Stimulated activated CD8-positive, alpha-beta memory T cell treated with anti-CD3 and anti-CD28 coated beads, Interleukin-7, amount 100 ng/mL, for 48 hours (primary cell): ENCODE data around the gene WDR37.
"Not testable (repeated sequence)": the region's sequence is repeated elsewhere in the genome, so short reads cannot be mapped to it uniquely, and the experiment has no call there.

Experiments used
- DNase-seq, 2 donors: peaks; one replicate each; pipeline ENCODE4 v3.0.0-alpha.2; 2020; ENCODE audit warnings: low read depth in 1 of 2; ENCODE audit errors: extremely low read depth in 1 of 2

Gene WDR37

DNA sequence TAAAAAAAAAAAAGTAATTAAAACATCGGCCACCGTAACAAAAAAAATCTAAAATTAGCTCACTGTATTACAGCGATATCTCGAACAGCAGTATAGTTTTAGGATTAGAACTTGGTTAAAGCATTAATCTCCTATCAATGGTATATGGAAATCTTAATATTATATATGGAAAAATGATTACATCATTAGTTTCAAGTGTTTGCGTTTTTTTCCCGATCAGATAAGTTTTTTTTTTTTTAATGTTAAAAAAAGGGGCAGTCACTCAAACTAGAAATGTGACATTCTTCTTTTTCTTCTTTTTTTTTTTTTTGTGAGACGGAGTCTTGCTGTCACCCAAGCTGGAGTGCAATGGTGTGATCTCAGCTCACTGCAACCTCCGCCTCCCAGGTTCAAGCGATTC lies 14.7 kb upstream of the WDR37 start:
- no peak for DNase-seq

DNA sequence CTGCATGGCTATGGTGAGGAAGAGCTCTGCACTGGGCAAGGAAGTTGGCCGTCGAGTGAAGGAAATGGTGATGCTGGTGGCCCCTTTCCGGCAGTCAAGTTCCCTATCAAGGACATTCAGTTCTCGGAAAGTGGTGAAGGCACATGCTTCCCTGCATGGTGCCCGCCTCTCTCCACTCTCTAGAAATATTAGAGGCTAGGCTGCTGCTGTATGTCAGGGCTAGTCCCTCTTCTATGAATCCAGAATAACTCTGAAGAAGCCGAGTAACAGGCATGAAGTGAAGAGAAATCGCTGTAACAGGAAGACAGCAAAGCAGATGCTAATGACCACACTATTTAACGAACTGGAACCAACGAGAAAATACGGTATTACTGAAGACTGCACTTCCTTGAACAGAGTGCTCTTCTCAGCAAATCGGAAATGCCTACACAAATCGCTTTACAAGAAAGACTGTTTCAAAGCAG lies 12.6 kb upstream of the WDR37 start:
- DNase-seq: no peak

DNA sequence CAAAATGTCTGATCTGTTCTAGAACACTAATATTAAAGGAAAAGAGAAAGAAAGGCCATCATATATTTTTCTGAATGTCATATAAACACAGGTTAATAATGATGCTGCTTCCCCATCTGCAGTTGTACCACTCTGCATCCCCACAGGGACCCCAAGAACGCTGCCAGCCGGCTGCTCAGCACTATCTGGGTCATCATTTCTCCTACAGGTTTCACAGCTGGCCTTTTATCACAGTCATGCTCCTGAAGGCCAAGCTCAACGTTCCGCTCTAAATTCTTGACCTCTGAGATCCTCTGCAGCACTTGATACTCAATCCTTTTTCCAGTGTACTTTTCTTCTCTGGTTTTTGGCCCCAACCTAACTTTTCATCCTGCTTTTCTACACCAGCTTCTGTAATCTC lies 12.0 kb upstream of the WDR37 start:
- DNase-seq: no peak

DNA sequence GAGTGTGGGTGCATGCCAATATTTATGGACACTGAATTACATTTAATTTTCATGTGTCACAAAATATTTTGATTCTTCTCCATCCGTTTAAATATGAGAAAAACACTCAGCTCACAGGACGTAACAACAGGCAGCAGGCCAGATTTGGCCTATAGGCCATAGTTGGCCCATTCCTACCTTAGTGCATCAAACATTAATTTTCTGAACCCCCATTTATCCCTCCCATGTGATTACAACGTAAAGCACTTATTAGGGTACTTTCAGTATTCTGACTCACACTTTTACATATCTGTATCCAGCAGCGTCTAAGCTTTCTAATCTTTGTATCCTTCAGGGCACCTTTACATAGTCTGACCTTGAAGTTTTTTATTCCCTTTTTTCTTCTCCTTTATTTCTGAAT lies 11.2 kb upstream of the WDR37 start:
- DNase-seq: no peak

DNA sequence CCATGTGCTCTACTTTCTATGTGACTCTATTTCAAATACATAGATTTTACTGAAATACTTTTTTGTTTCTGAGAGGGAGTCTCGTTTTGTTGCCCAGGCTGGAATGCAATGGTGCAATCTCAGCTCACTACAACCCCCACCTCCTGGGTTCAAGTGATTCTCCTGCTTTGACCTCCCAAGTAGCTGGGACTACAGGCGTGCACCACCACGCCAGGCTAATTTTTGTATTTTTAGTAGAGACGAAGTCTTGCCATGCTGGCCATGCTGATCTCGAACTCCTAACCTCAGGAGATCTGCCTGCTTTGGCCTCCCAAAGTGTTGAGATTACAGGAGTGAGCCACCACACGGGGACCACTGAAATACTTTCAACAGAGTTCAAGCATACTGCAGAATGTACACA lies 10.8 kb upstream of the WDR37 start:
- no peak for DNase-seq

DNA sequence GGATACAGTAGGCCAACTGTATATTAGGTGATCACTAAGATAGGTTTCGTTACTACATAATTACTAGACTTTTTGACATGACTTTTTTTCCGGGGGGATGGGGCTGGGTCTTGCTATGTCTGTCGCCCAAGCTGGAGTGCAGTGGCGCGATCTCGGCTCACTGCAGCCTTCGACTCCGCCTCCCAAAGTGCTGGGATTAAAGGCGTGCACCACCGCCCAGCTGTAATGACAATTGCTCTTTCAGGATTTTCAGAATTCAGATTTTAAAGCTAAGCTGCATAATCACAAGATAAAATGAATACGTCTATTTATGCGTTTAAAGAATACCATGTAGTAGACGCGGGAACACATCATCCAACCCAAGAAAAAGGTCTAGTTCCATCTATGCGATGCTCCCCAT lies 8.2 kb upstream of the WDR37 start:
- no peak for DNase-seq

DNA sequence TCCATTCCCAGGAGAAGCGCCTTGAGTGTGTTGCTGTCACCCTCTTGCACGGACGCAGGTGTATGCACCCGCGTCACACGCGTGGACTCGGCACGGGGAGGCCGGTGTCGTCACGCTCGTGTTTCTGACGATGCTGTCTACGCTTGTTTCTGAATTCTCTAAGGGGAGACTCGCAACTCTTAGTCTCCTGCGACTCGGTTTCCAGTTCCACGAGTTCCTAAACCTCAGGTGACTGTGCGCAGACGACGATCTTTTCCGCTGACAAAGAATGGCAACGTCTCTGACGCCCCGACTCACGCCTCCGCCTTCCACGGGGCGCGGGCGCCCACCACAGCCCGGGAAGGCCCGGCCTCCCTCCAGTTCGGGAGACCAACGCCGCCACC lies 7.8 kb upstream of the WDR37 start:
- DNase-seq: no peak

DNA sequence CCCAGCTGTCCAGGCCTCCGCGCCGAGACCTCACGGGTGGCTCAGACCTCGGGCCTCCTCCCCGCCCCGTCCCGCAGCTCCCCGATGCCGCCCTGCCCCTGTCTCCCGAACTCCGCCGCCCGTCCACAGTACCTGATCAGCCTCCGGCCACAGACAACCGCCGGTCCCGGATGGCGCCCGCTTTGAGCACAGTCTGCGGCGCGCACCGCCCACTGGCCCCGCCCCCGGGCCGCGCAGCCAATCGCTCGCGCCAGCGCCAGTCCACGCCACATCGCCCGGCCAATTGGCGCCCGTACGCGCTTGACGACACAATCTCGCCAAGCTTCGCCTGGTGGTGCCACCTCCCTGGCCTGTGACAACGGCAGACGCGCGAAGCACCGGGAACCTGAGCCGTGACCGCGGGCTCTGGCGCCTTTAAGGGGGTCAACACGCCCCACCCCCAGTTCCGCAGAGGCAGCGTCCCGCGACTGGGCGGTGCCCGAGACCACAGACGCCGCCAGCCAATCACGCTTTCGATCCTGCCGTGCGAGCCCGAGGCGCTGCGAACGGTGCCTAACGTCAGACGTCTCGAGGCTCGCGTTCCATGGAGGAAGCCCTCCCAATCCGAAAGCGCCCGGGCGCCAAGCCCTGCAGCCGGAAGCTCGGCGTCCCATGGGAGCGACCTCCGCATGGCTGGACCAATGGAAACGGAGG lies 7.3 kb upstream of the WDR37 start, which contains the start of gene IDI1:
Gene IDI1 (minus strand): TSS at position 388 of the 693 bp plus-strand sequence. CDS start 116 bp downstream, at position 272.
- peak; percentile 95 to 98 for DNase-seq

DNA sequence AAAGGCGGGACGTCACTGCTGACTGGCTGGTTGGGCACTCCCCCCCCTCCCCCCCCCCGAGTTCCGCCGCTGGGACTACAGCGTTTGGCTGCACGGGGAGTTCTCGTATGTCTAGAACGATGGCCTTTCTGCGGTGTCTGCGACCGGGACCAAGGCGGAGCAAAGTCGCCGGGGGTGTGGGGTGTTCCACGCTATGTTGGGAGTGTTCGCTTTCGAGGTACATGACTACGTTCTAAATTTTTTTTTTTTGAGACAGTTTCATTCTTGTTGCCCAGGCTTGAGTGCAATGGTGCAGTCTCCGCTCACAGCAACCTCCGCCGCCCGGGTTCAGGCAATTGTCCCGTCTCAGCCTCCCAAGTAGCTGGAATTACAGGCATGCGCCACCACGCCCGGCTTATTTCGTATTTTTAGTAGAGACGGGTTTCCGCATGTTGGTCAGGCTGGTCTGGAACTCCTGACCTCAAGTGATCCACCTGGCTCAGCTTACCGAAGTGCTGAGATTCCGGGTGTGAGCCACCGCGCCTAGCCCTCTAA lies 6.7 kb upstream of the WDR37 start:
- no peak for DNase-seq

DNA sequence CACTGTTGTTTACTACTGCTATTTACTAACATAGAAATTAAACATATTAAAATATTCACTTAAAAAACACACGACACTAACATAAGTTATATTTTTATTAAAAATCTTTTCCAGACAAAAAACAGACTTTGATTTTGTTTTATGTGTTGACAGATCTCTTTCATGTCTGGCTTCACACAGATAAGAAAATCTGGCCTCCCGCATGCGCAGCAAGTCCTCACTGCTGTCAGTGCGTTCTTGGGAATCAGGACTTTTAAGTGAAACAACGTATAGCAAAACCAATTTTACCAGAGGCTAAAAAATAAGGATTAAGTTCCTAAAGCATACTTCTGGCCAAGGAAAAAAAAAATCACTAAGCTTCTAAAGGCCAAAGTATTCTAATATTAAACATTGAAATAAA lies 6.0 kb upstream of the WDR37 start:
- DNase-seq: no peak

DNA sequence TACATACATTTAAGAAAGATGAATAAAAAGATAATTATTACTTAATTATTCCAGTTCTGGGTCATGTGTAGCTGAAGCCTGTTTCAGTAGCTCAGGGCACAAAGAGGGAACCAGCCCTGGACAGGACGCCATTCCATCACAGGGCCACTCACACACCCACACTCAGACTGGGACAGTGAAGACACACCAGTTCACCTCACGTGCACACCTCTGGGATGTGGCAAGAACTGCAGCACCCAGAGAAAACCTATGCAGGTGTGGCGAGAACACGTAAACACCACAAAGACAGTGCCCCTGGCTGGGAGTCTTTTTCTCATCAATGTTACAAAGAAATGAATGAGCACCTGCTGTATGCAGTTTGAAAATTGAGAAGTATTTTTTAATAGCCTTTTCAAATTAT lies 5.6 kb upstream of the WDR37 start:
- DNase-seq: peak in 1 of 2 donors; percentile 25

DNA sequence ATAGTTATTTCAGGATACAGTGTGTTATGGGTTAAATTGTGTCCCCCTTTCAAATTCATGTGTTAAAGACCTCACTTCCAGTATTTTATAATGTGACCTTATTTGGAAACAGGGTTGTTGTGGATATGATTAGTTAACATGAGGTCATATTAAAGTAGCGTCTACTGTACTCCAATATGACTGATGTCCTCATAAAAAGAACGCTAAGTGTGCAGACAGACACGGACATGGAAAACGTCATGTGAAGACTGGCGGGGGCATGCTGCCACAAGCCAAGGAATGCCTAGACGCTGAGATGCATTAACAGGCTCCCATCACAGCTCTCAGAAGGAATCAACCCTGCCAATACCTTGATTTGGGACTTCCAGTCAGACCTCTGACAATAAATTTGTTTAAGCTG lies 1.5 kb upstream of the WDR37 start:
- no peak for DNase-seq

DNA sequence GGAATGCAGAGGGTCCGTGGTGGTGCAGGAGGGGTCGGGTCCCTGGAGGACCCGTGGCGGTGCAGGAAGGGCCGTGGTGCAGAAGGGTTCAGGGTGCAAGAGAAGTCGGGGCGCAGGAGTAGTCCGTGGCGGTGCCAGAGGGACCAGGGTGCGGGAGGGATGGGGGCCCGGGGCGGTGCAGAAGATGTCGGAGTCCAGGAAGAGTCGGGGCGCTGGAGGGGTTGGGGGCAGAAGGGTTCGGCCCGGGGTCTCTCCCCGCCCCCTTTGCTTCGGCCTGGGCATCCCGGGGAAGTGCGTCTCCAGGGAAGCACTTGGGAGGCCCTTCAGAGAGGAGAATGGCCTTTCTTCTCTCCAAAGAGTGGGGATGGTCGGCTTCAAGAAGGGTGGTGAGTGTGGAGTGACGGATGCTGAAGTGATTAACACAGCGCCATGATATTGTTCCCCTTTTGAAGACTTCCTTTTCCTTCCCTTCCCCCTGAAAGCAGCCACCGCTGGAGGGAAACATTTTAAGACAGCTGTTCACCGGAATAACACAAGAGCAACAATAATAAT lies 997 bp downstream of the WDR37 start:
- DNase-seq: no peak

DNA sequence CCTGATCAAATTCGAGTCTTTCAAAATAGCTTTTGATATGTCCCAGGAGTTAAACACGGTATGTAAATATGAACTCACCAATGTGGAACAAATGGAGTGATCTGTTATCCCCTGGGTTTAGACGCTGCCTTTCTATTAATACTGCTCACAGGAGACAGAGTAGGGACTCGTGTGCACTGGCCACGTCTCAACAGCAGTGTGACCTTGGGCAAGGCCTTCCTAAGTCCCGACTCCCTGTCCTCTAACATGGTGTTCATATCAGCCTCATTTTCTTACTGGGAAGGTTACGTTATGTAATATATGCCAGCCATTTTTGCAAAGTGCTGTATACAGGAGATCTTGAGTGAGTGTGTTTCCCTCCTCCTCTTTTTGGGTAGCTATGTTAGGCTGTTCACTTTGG lies 1.8 kb downstream of the WDR37 start:
- DNase-seq: no peak

DNA sequence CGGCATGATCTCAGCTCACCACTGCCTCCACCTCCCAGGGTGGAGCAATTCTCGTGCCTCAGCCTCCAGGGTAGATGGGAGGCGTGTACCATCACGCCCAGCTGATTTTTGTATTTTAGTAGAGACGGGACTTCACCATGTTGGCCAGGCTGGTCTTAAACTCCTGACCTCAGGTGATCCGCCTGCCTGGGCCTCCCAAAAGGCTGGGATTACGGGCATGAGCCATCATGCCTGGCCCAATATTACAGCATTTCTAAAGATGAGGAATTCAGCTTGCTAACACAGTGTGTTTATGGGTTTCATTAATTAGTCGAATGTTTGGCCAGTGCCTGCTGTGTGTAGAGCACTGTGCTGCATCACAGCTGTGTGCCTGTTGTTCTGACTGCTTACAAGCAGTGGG lies 3.7 kb downstream of the WDR37 start:
- DNase-seq: no peak

DNA sequence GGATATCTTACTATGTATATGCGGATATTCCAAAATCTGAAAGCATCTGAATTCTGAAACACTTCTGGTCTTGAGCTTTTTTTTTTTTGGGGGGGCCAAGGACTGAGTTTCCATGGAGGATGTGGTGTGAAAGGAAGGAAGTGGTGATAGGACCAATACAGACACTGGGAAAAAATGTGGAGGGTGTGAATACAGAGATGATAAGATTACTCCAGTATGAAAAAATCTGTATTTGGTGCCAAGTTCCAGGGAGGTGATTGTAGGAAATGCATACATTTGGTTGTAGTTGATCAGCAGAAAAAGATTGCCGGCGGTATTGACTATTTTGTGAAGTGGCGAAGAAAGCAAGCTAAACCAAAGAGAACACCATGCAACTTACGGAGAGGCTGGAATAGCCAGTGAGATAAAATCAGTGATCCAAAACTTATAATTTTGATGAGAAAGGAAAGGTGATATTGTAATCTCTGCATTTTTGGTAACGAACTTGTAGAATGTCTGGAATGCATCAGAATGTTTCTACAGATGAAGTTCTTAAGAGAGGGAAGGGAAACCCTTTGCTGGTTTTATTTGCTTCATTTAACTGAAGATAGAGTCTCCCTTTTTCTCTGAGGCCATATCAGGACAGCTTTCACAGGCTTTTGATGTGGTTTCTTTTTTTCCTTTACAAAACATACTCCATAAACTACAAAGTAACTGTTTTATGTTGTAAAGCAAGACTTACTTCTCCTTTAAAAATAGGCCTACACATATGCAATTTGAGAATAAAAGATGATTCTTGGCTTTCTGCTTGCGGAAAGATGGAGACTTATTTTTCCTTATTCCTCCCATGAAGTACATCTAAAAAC lies 6.0 kb downstream of the WDR37 start:
- no peak for DNase-seq

DNA sequence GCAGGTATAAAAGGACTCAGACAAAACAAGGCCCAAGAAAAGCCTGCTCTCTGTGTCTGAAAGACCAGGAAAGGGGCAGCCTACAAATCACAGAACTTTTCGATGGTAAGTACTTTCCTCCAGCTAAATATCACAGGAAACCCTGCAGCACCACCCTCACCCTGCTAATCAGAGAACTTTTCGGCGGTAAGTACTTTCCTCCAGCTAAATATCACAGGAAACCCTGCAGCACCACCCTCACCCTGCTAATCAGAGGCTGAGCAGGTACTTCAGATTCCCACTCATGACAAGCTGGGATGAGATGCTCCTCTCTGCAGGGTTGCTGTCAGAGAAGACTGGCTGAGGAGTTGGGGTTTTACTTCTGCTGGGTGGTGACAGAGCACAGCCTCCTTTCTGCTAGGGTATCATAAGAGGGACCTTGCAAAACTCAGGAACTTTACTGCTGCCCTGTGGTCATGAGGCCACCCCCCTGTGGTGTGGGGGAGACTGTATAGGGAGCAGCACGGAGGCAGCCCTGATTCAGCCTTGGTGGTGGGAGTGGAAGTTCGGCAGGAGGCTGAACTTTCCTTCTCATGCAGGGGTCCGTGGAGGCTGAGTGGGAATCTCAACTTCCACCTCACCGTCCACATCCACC lies 7.2 kb downstream of the WDR37 start:
- no peak for DNase-seq

DNA sequence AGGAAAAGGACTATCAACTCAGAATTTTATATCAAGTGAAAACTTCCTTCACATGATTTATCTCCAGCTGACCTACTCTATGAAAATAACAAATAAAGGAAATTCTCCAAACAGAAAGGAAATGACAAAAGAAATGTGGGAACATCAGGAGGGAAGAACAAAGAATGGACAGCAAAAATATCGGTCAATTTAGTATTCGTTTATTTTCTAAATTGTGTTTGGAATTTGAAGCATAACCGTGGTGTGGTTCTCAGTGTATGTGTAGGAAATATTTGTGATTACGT lies 8.7 kb downstream of the WDR37 start:
- no peak for DNase-seq

DNA sequence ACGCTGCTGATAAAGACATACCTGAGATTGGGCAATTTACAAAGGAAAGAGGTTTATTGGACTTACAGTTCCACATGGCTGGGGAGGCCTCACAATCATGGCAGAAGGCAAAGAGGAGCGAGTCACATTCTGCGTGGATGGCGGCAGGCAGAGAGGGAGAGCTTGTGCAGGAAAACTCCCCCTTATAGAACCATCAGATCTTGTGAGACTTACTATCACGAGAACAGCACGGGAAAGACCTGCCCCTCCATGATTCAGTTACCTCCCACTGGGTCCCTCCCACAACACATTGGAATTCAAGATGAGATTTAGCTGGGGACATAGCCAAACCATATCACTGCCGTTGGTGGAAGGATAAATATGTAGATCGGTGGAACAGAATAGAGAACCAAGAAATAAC lies 10.5 kb downstream of the WDR37 start:
- DNase-seq: not testable (repeated sequence)

DNA sequence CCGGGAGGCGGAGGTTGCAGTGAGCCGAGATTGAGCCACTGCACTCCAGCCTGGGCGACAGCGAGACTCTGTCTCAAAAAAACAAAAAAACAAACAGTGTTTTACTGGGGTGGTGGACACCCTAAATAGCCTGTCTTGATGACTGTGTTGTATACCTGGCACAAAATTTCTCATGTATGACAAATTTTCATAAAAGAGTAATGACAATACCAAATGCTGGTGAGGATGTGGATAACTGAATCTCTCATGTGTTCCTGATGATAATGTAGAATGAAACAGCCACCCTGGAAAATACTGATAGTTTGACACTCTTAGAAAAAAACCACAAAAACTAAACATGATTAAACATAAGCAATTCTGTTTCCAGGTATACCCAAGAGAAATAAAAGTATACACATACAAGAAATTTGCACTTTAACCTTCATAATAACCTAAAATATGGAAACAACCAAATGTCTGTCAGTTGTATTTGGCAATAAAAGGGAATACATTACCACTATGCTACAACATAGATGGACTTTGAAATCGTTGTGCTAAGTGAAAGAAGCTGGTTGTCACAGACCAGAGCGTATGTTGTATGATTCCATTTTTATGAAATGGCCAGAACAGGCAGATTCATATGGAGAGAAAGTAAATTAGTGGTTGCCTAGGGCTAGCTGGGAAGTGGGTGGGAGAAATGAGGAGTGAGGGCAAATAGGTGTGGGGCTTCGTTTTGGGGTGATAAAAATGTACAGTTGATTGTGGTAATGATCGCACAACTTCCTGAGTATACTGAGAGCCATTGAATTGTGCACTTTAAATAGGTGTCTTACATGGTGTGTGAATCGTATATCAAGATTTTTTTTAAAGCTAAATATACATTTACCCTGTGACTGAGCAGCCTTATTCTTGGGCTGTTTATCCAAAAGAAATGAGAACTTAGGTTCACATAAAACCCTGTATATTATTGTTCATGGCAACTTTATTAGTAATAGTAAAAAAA lies 12.5 kb downstream of the WDR37 start:
- DNase-seq: no peak
